GM10266 (cell line): ENCODE results near the gene CAMKK2.

Experiments used
- DNase-seq: peaks from one replicate; pipeline ENCODE4 v3.0.0; 2012; ENCODE audit errors: extremely low spot score
- CTCF ChIP-seq: IDR thresholded peaks from 2 replicates; pipeline ENCODE4 v1.5.1; 2012; ENCODE audit warnings: mild to moderate bottlenecking, low read depth; ENCODE audit not compliant: control insufficient read depth, insufficient read depth; ENCODE audit errors: missing control alignments

Gene CAMKK2

GRCh38 chr12:121264135-121264534, 32.4 kb downstream of the CAMKK2 start:
- DNase-seq, result no peak
- TF ChIP-seq CTCF, result no peak

DNA sequence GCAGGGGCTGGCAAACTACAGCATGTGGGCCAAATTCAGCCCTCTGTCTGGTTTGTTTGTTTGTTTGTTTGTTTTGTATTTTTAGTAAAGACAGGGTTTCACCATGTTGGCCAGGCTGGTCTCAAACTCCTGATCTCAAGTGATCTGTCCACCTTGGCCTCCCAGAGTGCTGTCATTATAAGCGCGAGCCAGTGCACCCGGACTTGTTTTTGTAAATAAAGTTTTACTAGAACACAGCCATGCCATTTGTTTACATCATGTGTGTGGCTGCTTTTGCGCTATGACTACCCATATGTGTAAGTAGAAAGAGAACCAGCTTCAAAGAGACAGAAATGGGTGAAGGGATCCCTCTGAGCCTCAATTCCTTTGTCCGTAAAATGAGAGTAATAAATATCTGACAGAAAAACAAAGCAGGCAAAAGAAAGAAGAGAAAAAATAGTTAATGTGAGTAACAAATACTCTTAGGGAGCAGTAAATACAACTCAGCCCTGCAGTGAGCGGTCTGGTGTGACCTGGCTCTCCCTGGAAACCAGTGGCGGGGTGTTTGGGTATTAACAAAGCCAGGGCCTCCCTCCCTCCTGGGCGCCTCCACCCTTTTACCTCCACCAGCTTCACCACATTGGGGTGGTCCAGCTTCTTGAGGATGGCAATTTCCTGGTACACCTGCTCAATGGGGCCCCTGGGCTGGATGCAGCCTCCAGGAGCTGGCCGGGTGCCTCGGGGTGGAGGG, 33.1 kb downstream of the CAMKK2 start:
- no peak for DNase-seq
- TF ChIP-seq CTCF, result no peak

DNA sequence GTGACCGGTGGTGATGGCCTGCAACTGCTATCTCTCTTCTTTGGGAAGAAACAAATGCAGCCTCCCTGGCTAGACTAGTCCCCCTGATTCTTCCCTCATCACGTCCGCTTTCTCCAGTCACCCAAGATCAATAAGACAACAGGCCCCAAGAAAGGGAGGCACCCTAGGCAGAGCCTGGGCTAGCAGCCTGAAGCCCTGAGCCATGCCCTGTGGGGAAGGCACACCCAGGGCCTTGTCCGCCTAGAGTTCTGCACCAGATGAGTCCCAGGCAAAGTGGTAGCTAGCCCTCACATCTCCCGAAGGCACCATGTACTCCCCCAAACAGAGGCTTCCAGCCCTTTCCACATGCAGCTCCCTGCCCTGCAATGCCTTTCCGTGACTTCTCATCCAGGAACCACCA, 35.1 kb downstream of the CAMKK2 start:
- no peak for DNase-seq
- TF ChIP-seq CTCF, result no peak

- TF ChIP-seq CTCF, result no peak
- no peak for DNase-seq
Observed at GRCh38 chr12:121260091-121260490, 36.4 kb downstream of the CAMKK2 start.

- TF ChIP-seq CTCF, result no peak
- DNase-seq, result no peak
Observed at GRCh38 chr12:121259074-121259473, 37.4 kb downstream of the CAMKK2 start.

GRCh38 chr12:121257704-121258449, 38.6 kb downstream of the CAMKK2 start:
- DNase-seq, result peak; percentile 46

- no peak for DNase-seq
- TF ChIP-seq CTCF, result no peak
Observed at GRCh38 chr12:121255433-121255832, 41.1 kb downstream of the CAMKK2 start.
